Liver (tissue), 9 donors: Measurements from ENCODE around the gene CXCR3. TPM values are rescaled to one million over a fixed set of nuclear protein-coding genes. Genes with fewer than 3 reads are reported as not detected.

Experiments used
- DNase-seq: peaks from one replicate; pipeline ENCODE4 v3.0.0-alpha.2; 2017; ENCODE audit warnings: low spot score
- H3K27ac ChIP-seq, 2 donors: one replicate each; pipeline ENCODE4 v1.7.0; 2013; ENCODE audit warnings: inconsistent platforms in 2 of 2, low read length in 2 of 2, control low read depth in 1 of 2, low read depth in 1 of 2, mild to moderate bottlenecking in 1 of 2
- H3K27me3 ChIP-seq, 4 donors: one replicate each; pipeline versions ENCODE4 v1.6.1 to v1.7.0; 2013; ENCODE audit warnings: low read length in 3 of 4, inconsistent platforms in 1 of 4, mild to moderate bottlenecking in 1 of 4, moderate library complexity in 1 of 4; ENCODE audit not compliant: control insufficient read depth in 4 of 4, insufficient read depth in 4 of 4
- H3K36me3 ChIP-seq, 4 donors: one replicate each; pipeline versions ENCODE4 v1.6.1 to v1.7.0; 2013; ENCODE audit warnings: low read length in 3 of 4, mild to moderate bottlenecking in 3 of 4, low read depth in 1 of 4, moderate library complexity in 1 of 4; ENCODE audit not compliant: control insufficient read depth in 4 of 4, insufficient read depth in 3 of 4
- H3K4me1 ChIP-seq, 4 donors: one replicate each; pipeline versions ENCODE4 v1.6.1 to v1.7.0; 2013; ENCODE audit warnings: low read length in 3 of 4, mild to moderate bottlenecking in 3 of 4, moderate library complexity in 1 of 4; ENCODE audit not compliant: control insufficient read depth in 4 of 4, insufficient read depth in 4 of 4
- H3K4me3 ChIP-seq, 3 donors: one replicate each; pipeline versions ENCODE4 v1.6.1 to v1.7.0; 2013; ENCODE audit warnings: low read length in 3 of 3, control low read depth in 1 of 3, low read depth in 1 of 3, mild to moderate bottlenecking in 1 of 3
- H3K9ac ChIP-seq, 2 donors: one replicate each; pipeline ENCODE4 v1.7.0; 2013; ENCODE audit warnings: low read length in 2 of 2, mild to moderate bottlenecking in 2 of 2, moderate library complexity in 2 of 2, control low read depth in 1 of 2, low read depth in 1 of 2
- H3K9me3 ChIP-seq, 4 donors: one replicate each; pipeline versions ENCODE4 v1.6.1 to v1.7.0; 2013; ENCODE audit warnings: low read length in 3 of 4; ENCODE audit not compliant: control insufficient read depth in 4 of 4
- EGR1 ChIP-seq, 2 donors: IDR thresholded peaks; 2 replicates each; pipeline ENCODE4 v1.6.1; 2016 to 2018; ENCODE audit warnings: antibody characterized with exemption in 2 of 2, low read depth in 2 of 2
- FOXA1 ChIP-seq: IDR thresholded peaks from 2 replicates; pipeline ENCODE4 v1.6.1; 2016; ENCODE audit warnings: antibody characterized with exemption
- FOXA2 ChIP-seq: IDR thresholded peaks from 2 replicates; pipeline ENCODE4 v1.6.1; 2016; ENCODE audit warnings: antibody characterized with exemption
- GABPA ChIP-seq, 2 donors: IDR thresholded peaks in 1 of 2; conservative IDR thresholded peaks in 1 of 2; 2 replicates each; pipeline ENCODE4 v1.6.1; 2016; ENCODE audit warnings: antibody characterized with exemption in 2 of 2, mild to moderate bottlenecking in 1 of 2, moderate library complexity in 1 of 2
- HNF4A ChIP-seq, 2 donors: conservative IDR thresholded peaks; 2 replicates each; pipeline ENCODE4 v1.6.1; 2016; ENCODE audit warnings: antibody characterized with exemption in 2 of 2, mild to moderate bottlenecking in 2 of 2
- HNF4G ChIP-seq: IDR thresholded peaks from 2 replicates; pipeline ENCODE4 v1.6.1; 2016; ENCODE audit warnings: antibody characterized with exemption
- JUND ChIP-seq, 2 donors: IDR thresholded peaks; 2 replicates each; pipeline ENCODE4 v1.6.1; 2016; ENCODE audit warnings: antibody characterized with exemption in 2 of 2
- NR2F2 ChIP-seq: IDR thresholded peaks from 2 replicates; pipeline ENCODE4 v1.6.1; 2016; ENCODE audit warnings: antibody characterized with exemption
- RAD21 ChIP-seq, 2 donors: IDR thresholded peaks; 2 replicates each; pipeline ENCODE4 v1.6.1; 2016; ENCODE audit warnings: antibody characterized with exemption in 2 of 2, mild to moderate bottlenecking in 2 of 2
- RXRA ChIP-seq, 2 donors: IDR thresholded peaks; 2 replicates each; pipeline ENCODE4 v1.6.1; 2017 to 2018; ENCODE audit warnings: antibody characterized with exemption in 2 of 2, mild to moderate bottlenecking in 1 of 2
- SP1 ChIP-seq: IDR thresholded peaks from 2 replicates; pipeline ENCODE4 v1.6.1; 2018; ENCODE audit warnings: antibody characterized with exemption, mild to moderate bottlenecking
- TAF1 ChIP-seq: conservative IDR thresholded peaks from 2 replicates; pipeline ENCODE4 v1.6.1; 2016; ENCODE audit warnings: antibody characterized with exemption, mild to moderate bottlenecking
- YY1 ChIP-seq: IDR thresholded peaks from 2 replicates; pipeline ENCODE4 v1.6.1; 2016; ENCODE audit warnings: antibody characterized with exemption, mild to moderate bottlenecking
- WGBS: extraction: QIAGEN DNeasy Blood & Tissue Kit; methylation state at CpG from one replicate; pipeline ENCODE4 v1.1.7; 2013; 5-methylcytosine and 5-hydroxymethylcytosine counted together
- polyA plus RNA-seq, 2 donors: library from polyadenylated mRNA; stranded (reverse) in 1 of 2; unstranded in 1 of 2; fragments of 200-250 nt in 1 of 2; fragments of >200 nt in 1 of 2; fragmentation: Nextera tagmentation in 1 of 2; extraction: Ambion mirVana in 1 of 2; gene quantifications; one replicate each; pipeline versions ENCODE4 v1.2.1 to v1.2.3, GENCODE V29; 2013 to 2015
- total RNA-seq, 2 donors: library from RNA; depleted of rRNA; stranded (reverse); fragments of >200 nt; gene quantifications; one replicate each; pipeline ENCODE4 v1.2.3, GENCODE V29; 2014
- TF ChIP-seq, protein P1 (sequence below): IDR thresholded peaks from 2 replicates; pipeline ENCODE4 v1.6.1; 2016; ENCODE audit warnings: antibody characterized with exemption, mild to moderate bottlenecking
- TF ChIP-seq, protein P2 (sequence below): IDR thresholded peaks from 2 replicates; pipeline ENCODE4 v1.6.1; 2016; ENCODE audit warnings: antibody characterized with exemption
- TF ChIP-seq, protein P3 (sequence below): IDR thresholded peaks from 2 replicates; pipeline ENCODE4 v1.6.1; 2016; ENCODE audit warnings: antibody characterized with exemption
- TF ChIP-seq, protein P4 (sequence below): IDR thresholded peaks from 2 replicates; pipeline ENCODE4 v1.6.1; 2016; ENCODE audit warnings: antibody characterized with exemption
- TF ChIP-seq, protein P5 (sequence below): fragments of 150-350 bp; IDR thresholded peaks from 2 replicates; pipeline ENCODE4 v1.5.1; 2017; ENCODE audit warnings: improper control_type of control experiment, low read depth, low read length; ENCODE audit not compliant: missing input control
- donor health status: healthy.
- donor health status: healthy.
- donor health status: healthy.
- donor health status: healthy.
- donor health status: healthy.

The CXCR3 gene
- total and polyA plus RNA-seq, 4 donors, result 0.25 to 0.27 (median 0.25) TPM; not detected in 1

DNA sequence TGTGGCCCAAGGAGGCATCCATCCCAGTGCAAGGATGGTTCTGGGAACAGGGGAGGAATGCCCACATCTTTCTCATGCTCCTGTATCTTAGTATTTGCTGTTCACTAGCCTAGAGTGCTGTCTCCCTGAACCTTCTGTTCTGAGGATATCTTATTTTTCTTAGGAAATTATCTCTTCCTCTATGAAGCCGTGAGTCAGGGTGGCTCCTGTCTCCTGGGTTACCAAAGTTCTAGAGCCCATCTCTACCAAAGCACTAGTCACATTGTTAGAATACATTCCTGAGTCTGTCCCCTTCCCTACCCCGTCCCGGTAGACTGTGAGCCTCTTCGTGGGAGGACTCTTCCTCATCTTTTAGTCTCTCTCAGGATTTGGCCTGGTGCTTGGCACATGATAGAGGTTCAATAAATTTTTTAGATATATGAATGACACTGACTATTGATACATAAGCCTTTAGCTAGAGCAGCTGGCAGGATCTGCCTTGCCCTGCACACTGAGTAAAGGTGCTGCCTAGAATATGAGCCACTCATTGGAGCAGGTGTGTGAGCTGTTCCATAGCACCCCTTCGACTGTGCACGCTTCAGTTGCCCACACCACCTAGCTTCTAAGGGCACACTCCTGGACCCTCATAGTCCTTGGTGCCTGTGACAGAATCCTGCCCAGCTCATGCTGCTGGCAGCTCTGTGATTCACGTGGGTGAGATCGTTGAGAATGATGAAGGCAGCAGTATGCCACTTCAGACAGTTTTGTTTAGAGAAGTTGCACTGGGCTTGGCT lies 13.3 kb downstream of the CXCR3 start:
- Histone ChIP-seq H3K9ac (no peak overlapping the region), H3K36me3 (peaks cover 3 to 33% (median 18%) of the 10 kb centered on the region in 4 donors), H3K4me1 (no peaks in the 10 kb centered on the region), H3K9me3 (no peaks in the 10 kb centered on the region), H3K27me3 (no peaks in the 10 kb centered on the region), H3K27ac (no peak overlapping the region), H3K4me3 (no peak overlapping the region)
- DNase-seq, result no peak
- 94% methylated on average over 8 of the region's 8 CpGs for WGBS
- TF ChIP-seq, protein P1, sequence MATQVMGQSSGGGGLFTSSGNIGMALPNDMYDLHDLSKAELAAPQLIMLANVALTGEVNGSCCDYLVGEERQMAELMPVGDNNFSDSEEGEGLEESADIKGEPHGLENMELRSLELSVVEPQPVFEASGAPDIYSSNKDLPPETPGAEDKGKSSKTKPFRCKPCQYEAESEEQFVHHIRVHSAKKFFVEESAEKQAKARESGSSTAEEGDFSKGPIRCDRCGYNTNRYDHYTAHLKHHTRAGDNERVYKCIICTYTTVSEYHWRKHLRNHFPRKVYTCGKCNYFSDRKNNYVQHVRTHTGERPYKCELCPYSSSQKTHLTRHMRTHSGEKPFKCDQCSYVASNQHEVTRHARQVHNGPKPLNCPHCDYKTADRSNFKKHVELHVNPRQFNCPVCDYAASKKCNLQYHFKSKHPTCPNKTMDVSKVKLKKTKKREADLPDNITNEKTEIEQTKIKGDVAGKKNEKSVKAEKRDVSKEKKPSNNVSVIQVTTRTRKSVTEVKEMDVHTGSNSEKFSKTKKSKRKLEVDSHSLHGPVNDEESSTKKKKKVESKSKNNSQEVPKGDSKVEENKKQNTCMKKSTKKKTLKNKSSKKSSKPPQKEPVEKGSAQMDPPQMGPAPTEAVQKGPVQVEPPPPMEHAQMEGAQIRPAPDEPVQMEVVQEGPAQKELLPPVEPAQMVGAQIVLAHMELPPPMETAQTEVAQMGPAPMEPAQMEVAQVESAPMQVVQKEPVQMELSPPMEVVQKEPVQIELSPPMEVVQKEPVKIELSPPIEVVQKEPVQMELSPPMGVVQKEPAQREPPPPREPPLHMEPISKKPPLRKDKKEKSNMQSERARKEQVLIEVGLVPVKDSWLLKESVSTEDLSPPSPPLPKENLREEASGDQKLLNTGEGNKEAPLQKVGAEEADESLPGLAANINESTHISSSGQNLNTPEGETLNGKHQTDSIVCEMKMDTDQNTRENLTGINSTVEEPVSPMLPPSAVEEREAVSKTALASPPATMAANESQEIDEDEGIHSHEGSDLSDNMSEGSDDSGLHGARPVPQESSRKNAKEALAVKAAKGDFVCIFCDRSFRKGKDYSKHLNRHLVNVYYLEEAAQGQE, result no peak
- TF ChIP-seq HNF4G (no peak), EGR1 (IDR thresholded peaks at IDR 0.05; ENCODE audit: low read depth in 2 of 2) (no peak), GABPA (IDR thresholded peaks at IDR 0.05 in 1 of 2, conservative IDR thresholded peaks at IDR 0.05 in 1 of 2) (no peak), RAD21 (IDR thresholded peaks at IDR 0.05) (no peak), FOXA1 (no peak), NR2F2 (no peak), SP1 (no peak), HNF4A (conservative IDR thresholded peaks at IDR 0.05) (no peak), FOXA2 (no peak), YY1 (no peak), JUND (IDR thresholded peaks at IDR 0.05) (no peak), TAF1 (no peak), RXRA (IDR thresholded peaks at IDR 0.05) (no peak)
- TF ChIP-seq, protein P2, sequence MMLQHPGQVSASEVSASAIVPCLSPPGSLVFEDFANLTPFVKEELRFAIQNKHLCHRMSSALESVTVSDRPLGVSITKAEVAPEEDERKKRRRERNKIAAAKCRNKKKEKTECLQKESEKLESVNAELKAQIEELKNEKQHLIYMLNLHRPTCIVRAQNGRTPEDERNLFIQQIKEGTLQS, result no peak
- TF ChIP-seq, protein P3, sequence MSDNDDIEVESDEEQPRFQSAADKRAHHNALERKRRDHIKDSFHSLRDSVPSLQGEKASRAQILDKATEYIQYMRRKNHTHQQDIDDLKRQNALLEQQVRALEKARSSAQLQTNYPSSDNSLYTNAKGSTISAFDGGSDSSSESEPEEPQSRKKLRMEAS, result no peak
- TF ChIP-seq, protein P4, sequence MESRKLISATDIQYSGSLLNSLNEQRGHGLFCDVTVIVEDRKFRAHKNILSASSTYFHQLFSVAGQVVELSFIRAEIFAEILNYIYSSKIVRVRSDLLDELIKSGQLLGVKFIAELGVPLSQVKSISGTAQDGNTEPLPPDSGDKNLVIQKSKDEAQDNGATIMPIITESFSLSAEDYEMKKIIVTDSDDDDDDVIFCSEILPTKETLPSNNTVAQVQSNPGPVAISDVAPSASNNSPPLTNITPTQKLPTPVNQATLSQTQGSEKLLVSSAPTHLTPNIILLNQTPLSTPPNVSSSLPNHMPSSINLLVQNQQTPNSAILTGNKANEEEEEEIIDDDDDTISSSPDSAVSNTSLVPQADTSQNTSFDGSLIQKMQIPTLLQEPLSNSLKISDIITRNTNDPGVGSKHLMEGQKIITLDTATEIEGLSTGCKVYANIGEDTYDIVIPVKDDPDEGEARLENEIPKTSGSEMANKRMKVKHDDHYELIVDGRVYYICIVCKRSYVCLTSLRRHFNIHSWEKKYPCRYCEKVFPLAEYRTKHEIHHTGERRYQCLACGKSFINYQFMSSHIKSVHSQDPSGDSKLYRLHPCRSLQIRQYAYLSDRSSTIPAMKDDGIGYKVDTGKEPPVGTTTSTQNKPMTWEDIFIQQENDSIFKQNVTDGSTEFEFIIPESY, result no peak
- TF ChIP-seq, protein P5, sequence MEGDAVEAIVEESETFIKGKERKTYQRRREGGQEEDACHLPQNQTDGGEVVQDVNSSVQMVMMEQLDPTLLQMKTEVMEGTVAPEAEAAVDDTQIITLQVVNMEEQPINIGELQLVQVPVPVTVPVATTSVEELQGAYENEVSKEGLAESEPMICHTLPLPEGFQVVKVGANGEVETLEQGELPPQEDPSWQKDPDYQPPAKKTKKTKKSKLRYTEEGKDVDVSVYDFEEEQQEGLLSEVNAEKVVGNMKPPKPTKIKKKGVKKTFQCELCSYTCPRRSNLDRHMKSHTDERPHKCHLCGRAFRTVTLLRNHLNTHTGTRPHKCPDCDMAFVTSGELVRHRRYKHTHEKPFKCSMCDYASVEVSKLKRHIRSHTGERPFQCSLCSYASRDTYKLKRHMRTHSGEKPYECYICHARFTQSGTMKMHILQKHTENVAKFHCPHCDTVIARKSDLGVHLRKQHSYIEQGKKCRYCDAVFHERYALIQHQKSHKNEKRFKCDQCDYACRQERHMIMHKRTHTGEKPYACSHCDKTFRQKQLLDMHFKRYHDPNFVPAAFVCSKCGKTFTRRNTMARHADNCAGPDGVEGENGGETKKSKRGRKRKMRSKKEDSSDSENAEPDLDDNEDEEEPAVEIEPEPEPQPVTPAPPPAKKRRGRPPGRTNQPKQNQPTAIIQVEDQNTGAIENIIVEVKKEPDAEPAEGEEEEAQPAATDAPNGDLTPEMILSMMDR, result no peak
